HFF-Myc (cell line): ENCODE results near the gene SEPTIN8.

Experiments used
- DNase-seq: peaks from one replicate; pipeline ENCODE4 v3.0.0-alpha.2; 2011; ENCODE audit warnings: low read depth; ENCODE audit errors: extremely low read depth
- H3K4me3 ChIP-seq: replicated peaks from 2 replicates; pipeline ENCODE4 v1.5.1; 2011; ENCODE audit warnings: low read depth, mild to moderate bottlenecking, control low read depth, low read length
- CTCF ChIP-seq: IDR thresholded peaks from 2 replicates; pipeline ENCODE4 v1.5.1; 2012; ENCODE audit warnings: mild to moderate bottlenecking, low read depth, low read length, control low read depth; ENCODE audit errors: missing control alignments

SEPTIN8 gene

GRCh38 chr5:132750471-132751230 lies 26.4 kb downstream of the SEPTIN8 start:
- no peak for DNase-seq
- H3K4me3 ChIP-seq, result no peak overlapping the region
- no peak for TF ChIP-seq CTCF

GRCh38 chr5:132749506-132749905 lies 27.5 kb downstream of the SEPTIN8 start:
- no peak for TF ChIP-seq CTCF
- no peak for DNase-seq
- no peak overlapping the region for H3K4me3 ChIP-seq

- no peak for DNase-seq
- H3K4me3 ChIP-seq, result no peak overlapping the region
- no peak for TF ChIP-seq CTCF
Observed at GRCh38 chr5:132748522-132749000, 28.5 kb downstream of the SEPTIN8 start.

GRCh38 chr5:132747616-132748440 lies 29.2 kb downstream of the SEPTIN8 start:
- DNase-seq, result no peak
- peak overlapping the region; percentile 36 for H3K4me3 ChIP-seq
- no peak for TF ChIP-seq CTCF

- peak; percentile 33 for TF ChIP-seq CTCF
- peak within 1 kb of the TSS; percentile 36 for H3K4me3 ChIP-seq
- no peak for DNase-seq
Observed at GRCh38 chr5:132746954-132747615, 30.0 kb downstream of the SEPTIN8 start, which contains the start of gene CCNI2. TSS of gene CCNI2 (plus strand) at chr5:132747426. CDS start at chr5:132747496, 70 bp downstream.

- no peak for DNase-seq
- peak overlapping the region; percentile 36 for H3K4me3 ChIP-seq
- TF ChIP-seq CTCF, result no peak
Observed at GRCh38 chr5:132746592-132746953, 30.5 kb downstream of the SEPTIN8 start.
